ENCODE measurements around the gene SH3GLB1.

SH3GLB1 gene

GRCh38 chr1:86748622-86749373, 44.4 kb downstream of the SH3GLB1 start:
- ATAC-seq (replicated peaks): no peak
- H3K36me3 Mint-ChIP-seq (ENCODE audit: insufficient read depth): peaks cover 21% of the 10 kb centered on the region
- no peaks in the 10 kb centered on the region for H3K9me3 Mint-ChIP-seq
- no peak overlapping the region for H3K27ac Mint-ChIP-seq
- peaks cover 0 to 2% of the 10 kb centered on the region in 2 donors for H3K4me1 Mint-ChIP-seq (ENCODE audit: low read depth in 2 of 2)
- no peak overlapping the region for H3K4me3 Mint-ChIP-seq
- no peaks in the 10 kb centered on the region for H3K27me3 Mint-ChIP-seq
- no peak for DNase-seq

- DNase-seq (no peak), ATAC-seq (replicated peaks) (no peak)
- peaks cover 13% of the 10 kb centered on the region for H3K36me3 Mint-ChIP-seq (ENCODE audit: insufficient read depth)
- peak overlapping the region in 1 of 2 donors; percentile 8 for H3K27ac Mint-ChIP-seq
- H3K9me3 Mint-ChIP-seq: no peaks in the 10 kb centered on the region
- peaks cover 0 to 3% of the 10 kb centered on the region in 2 donors for H3K4me1 Mint-ChIP-seq (ENCODE audit: low read depth in 2 of 2)
- H3K27me3 Mint-ChIP-seq: peaks cover 0 to 10% of the 10 kb centered on the region in 2 donors
- H3K4me3 Mint-ChIP-seq: no peak overlapping the region
Observed at GRCh38 chr1:86750076-86750475, 45.7 kb downstream of the SH3GLB1 start.

- Mint-ChIP-seq H3K9me3 (no peaks in the 10 kb centered on the region), H3K4me3 (no peak overlapping the region), H3K27me3 (peaks cover under 1 to 14% of the 10 kb centered on the region in 2 donors), H3K36me3 (ENCODE audit: insufficient read depth) (peaks cover 11% of the 10 kb centered on the region), H3K4me1 (ENCODE audit: low read depth in 2 of 2) (peaks cover 0 to 3% of the 10 kb centered on the region in 2 donors), H3K27ac (peak overlapping the region in 1 of 2 donors; percentile 8)
- ATAC-seq (replicated peaks) (no peak), DNase-seq (no peak)
Observed at GRCh38 chr1:86750530-86750929, 46.2 kb downstream of the SH3GLB1 start.

- peaks cover under 1% of the 10 kb centered on the region for H3K36me3 Mint-ChIP-seq (ENCODE audit: insufficient read depth)
- DNase-seq (no peak), ATAC-seq (replicated peaks) (no peak)
- H3K9me3 Mint-ChIP-seq: no peaks in the 10 kb centered on the region
- H3K27me3 Mint-ChIP-seq: peaks cover 13 to 28% of the 10 kb centered on the region in 2 donors
- H3K4me3 Mint-ChIP-seq: no peak overlapping the region
- no peak overlapping the region for H3K27ac Mint-ChIP-seq
- peaks cover 0 to 3% of the 10 kb centered on the region in 2 donors for H3K4me1 Mint-ChIP-seq (ENCODE audit: low read depth in 2 of 2)
Observed at GRCh38 chr1:86751923-86752322, 47.5 kb downstream of the SH3GLB1 start.

- no peak overlapping the region for H3K27ac Mint-ChIP-seq
- peak; percentile 47 for ATAC-seq (replicated peaks)
- DNase-seq: no peak
- peaks cover 0 to 3% of the 10 kb centered on the region in 2 donors for H3K4me1 Mint-ChIP-seq (ENCODE audit: low read depth in 2 of 2)
- no peak overlapping the region for H3K4me3 Mint-ChIP-seq
- H3K9me3 Mint-ChIP-seq: no peaks in the 10 kb centered on the region
- no peaks in the 10 kb centered on the region for H3K36me3 Mint-ChIP-seq (ENCODE audit: insufficient read depth)
- peaks cover 13 to 41% of the 10 kb centered on the region in 2 donors for H3K27me3 Mint-ChIP-seq
Observed at GRCh38 chr1:86753700-86754099, 49.3 kb downstream of the SH3GLB1 start.

GRCh38 chr1:86754265-86754974, 50.0 kb downstream of the SH3GLB1 start:
- Mint-ChIP-seq H3K36me3 (ENCODE audit: insufficient read depth) (no peaks in the 10 kb centered on the region), H3K4me3 (no peak overlapping the region), H3K4me1 (ENCODE audit: low read depth in 2 of 2) (peaks cover 0 to 3% of the 10 kb centered on the region in 2 donors), H3K27me3 (peaks cover 13 to 41% of the 10 kb centered on the region in 2 donors), H3K27ac (no peak overlapping the region), H3K9me3 (no peaks in the 10 kb centered on the region)
- ATAC-seq (replicated peaks) (no peak), DNase-seq (no peak)

- Mint-ChIP-seq H3K9me3 (peaks cover 3 to 6% of the 10 kb centered on the region in 2 donors), H3K27me3 (peaks cover 23 to 47% of the 10 kb centered on the region in 2 donors), H3K36me3 (ENCODE audit: insufficient read depth) (no peaks in the 10 kb centered on the region), H3K4me1 (ENCODE audit: low read depth in 2 of 2) (peaks cover 0 to 1% of the 10 kb centered on the region in 2 donors), H3K4me3 (no peak overlapping the region), H3K27ac (no peak overlapping the region)
- DNase-seq (no peak), ATAC-seq (replicated peaks) (no peak)
Observed at GRCh38 chr1:86756062-86756406, 51.7 kb downstream of the SH3GLB1 start.

- Mint-ChIP-seq H3K9me3 (peaks cover 3 to 6% of the 10 kb centered on the region in 2 donors), H3K27me3 (peaks cover 35 to 60% of the 10 kb centered on the region in 2 donors), H3K4me3 (no peak overlapping the region), H3K27ac (no peak overlapping the region), H3K4me1 (ENCODE audit: low read depth in 2 of 2) (peaks cover 0 to 1% of the 10 kb centered on the region in 2 donors), H3K36me3 (ENCODE audit: insufficient read depth) (peaks cover 2% of the 10 kb centered on the region)
- DNase-seq: no peak
- no peak for ATAC-seq (replicated peaks)
Observed at GRCh38 chr1:86757272-86757984, 53.1 kb downstream of the SH3GLB1 start.

GRCh38 chr1:86758570-86758969, 54.2 kb downstream of the SH3GLB1 start:
- Mint-ChIP-seq H3K27me3 (peaks cover 43 to 69% of the 10 kb centered on the region in 2 donors), H3K4me1 (ENCODE audit: low read depth in 2 of 2) (peaks cover 0 to 1% of the 10 kb centered on the region in 2 donors), H3K27ac (no peak overlapping the region), H3K9me3 (peaks cover 3 to 6% of the 10 kb centered on the region in 2 donors), H3K4me3 (no peak overlapping the region), H3K36me3 (ENCODE audit: insufficient read depth) (peaks cover 2% of the 10 kb centered on the region)
- ATAC-seq (replicated peaks): no peak
- DNase-seq: no peak

- H3K4me3 Mint-ChIP-seq: no peak overlapping the region
- no peaks in the 10 kb centered on the region for H3K4me1 Mint-ChIP-seq (ENCODE audit: low read depth in 2 of 2)
- DNase-seq (no peak), ATAC-seq (replicated peaks) (no peak)
- H3K27ac Mint-ChIP-seq: no peak overlapping the region
- peaks cover 2% of the 10 kb centered on the region for H3K36me3 Mint-ChIP-seq (ENCODE audit: insufficient read depth)
- peaks cover 43 to 69% of the 10 kb centered on the region in 2 donors for H3K27me3 Mint-ChIP-seq
- H3K9me3 Mint-ChIP-seq: peaks cover 3 to 6% of the 10 kb centered on the region in 2 donors
Observed at GRCh38 chr1:86760199-86760598, 55.8 kb downstream of the SH3GLB1 start.

- Mint-ChIP-seq H3K9me3 (peaks cover 3 to 6% of the 10 kb centered on the region in 2 donors), H3K4me3 (no peak overlapping the region), H3K27ac (no peak overlapping the region), H3K4me1 (ENCODE audit: low read depth in 2 of 2) (no peaks in the 10 kb centered on the region), H3K36me3 (ENCODE audit: insufficient read depth) (peaks cover 2% of the 10 kb centered on the region), H3K27me3 (peaks cover 44 to 65% of the 10 kb centered on the region in 2 donors)
- no peak for DNase-seq
- ATAC-seq (replicated peaks): no peak
Observed at GRCh38 chr1:86762336-86762735, 58.0 kb downstream of the SH3GLB1 start.

- Mint-ChIP-seq H3K4me1 (ENCODE audit: low read depth in 2 of 2) (no peaks in the 10 kb centered on the region), H3K27me3 (peaks cover 46 to 62% of the 10 kb centered on the region in 2 donors), H3K36me3 (ENCODE audit: insufficient read depth) (peaks cover 2% of the 10 kb centered on the region), H3K9me3 (peaks cover 3 to 6% of the 10 kb centered on the region in 2 donors), H3K27ac (no peak overlapping the region), H3K4me3 (no peak overlapping the region)
- DNase-seq (no peak), ATAC-seq (replicated peaks) (no peak)
Observed at GRCh38 chr1:86764523-86764922, 60.1 kb downstream of the SH3GLB1 start.

- Mint-ChIP-seq H3K4me3 (no peak overlapping the region), H3K9me3 (peaks cover under 1 to 2% of the 10 kb centered on the region in 2 donors), H3K27ac (no peak overlapping the region), H3K36me3 (ENCODE audit: insufficient read depth) (peaks cover 2% of the 10 kb centered on the region), H3K4me1 (ENCODE audit: low read depth in 2 of 2) (no peaks in the 10 kb centered on the region), H3K27me3 (peaks cover 43 to 60% of the 10 kb centered on the region in 2 donors)
- DNase-seq (no peak), ATAC-seq (replicated peaks) (no peak)
Observed at GRCh38 chr1:86765073-86765472, 60.7 kb downstream of the SH3GLB1 start.
